SK-N-SH (cell line): ENCODE data around the gene SLC30A10.

Experiments
- CHD2 ChIP-seq: fragments of 150-350 bp; IDR thresholded peaks from 2 replicates; pipeline ENCODE4 v1.6.1; 2018; ENCODE audit warnings: low read length; ENCODE audit not compliant: partially characterized antibody
- EP300 ChIP-seq, 2 experiments: IDR thresholded peaks; 2 replicates each; pipeline versions ENCODE4 v1.4.0 to v1.6.1; 2012; ENCODE audit warnings: borderline replicate concordance in 1 of 2, low read depth in 1 of 2, low read length in 1 of 2
- EZH2phosphoT487 ChIP-seq: fragments of 200-600 bp; sonication (generic); IDR thresholded peaks from 2 replicates; pipeline ENCODE4 v1.6.1; 2017; ENCODE audit warnings: low read depth, mixed run types, mild to moderate bottlenecking, antibody characterized with exemption, moderate library complexity, borderline replicate concordance
- FOXM1 ChIP-seq: IDR thresholded peaks from 2 replicates; pipeline ENCODE4 v1.4.0; 2012; ENCODE audit warnings: low read depth, mild to moderate bottlenecking
- MXI1 ChIP-seq: IDR thresholded peaks from 2 replicates; pipeline ENCODE4 v1.6.1; 2012; ENCODE audit warnings: mild to moderate bottlenecking, low read depth, low read length, improper control_type of control experiment
- POLR2AphosphoS5 ChIP-seq: IDR thresholded peaks from 2 replicates; pipeline ENCODE4 v1.6.1; 2012; ENCODE audit warnings: low read depth, low read length
- SIN3A ChIP-seq: IDR thresholded peaks from 2 replicates; pipeline ENCODE4 v1.6.1; 2012; ENCODE audit warnings: low read depth, mild to moderate bottlenecking, low read length, moderate library complexity, borderline replicate concordance
- TAF1 ChIP-seq: IDR thresholded peaks from 2 replicates; pipeline ENCODE4 v1.6.1; 2012; ENCODE audit warnings: low read depth, mild to moderate bottlenecking, low read length, moderate library complexity, borderline replicate concordance
- TF ChIP-seq, protein P1 (sequence below): fragments of 200-600 bp; sonication (generic); IDR thresholded peaks from 2 replicates; pipeline ENCODE4 v1.6.1; 2017; ENCODE audit warnings: antibody characterized with exemption, mild to moderate bottlenecking, moderate library complexity
- TF ChIP-seq, protein P2 (sequence below): IDR thresholded peaks from 2 replicates; pipeline ENCODE4; 2012
- TF ChIP-seq, protein P3 (sequence below): IDR thresholded peaks from 2 replicates; pipeline ENCODE4 v1.6.1; 2012; ENCODE audit warnings: mild to moderate bottlenecking, low read depth, low read length, moderate library complexity

DNA sequence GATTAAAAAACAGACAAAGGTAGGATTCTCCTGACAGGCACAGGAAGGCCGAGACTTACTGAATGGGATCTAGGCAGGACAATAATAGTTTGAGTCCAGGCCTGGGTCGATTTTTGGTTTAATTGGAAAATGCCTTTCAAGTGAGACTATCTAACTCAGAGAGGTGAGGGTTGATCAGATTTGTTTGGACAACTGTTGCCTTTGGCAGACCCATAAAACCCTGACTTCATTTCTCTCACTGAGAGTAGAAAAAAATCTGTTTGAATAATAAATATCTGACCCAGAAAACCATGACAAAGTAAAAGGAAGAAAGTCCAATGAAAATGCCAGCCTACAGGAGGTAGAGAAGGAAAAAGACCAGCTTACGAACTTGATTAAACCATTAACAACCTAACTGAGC is 12.3 kb upstream of the SLC30A10 start:
- TF ChIP-seq, protein P1, sequence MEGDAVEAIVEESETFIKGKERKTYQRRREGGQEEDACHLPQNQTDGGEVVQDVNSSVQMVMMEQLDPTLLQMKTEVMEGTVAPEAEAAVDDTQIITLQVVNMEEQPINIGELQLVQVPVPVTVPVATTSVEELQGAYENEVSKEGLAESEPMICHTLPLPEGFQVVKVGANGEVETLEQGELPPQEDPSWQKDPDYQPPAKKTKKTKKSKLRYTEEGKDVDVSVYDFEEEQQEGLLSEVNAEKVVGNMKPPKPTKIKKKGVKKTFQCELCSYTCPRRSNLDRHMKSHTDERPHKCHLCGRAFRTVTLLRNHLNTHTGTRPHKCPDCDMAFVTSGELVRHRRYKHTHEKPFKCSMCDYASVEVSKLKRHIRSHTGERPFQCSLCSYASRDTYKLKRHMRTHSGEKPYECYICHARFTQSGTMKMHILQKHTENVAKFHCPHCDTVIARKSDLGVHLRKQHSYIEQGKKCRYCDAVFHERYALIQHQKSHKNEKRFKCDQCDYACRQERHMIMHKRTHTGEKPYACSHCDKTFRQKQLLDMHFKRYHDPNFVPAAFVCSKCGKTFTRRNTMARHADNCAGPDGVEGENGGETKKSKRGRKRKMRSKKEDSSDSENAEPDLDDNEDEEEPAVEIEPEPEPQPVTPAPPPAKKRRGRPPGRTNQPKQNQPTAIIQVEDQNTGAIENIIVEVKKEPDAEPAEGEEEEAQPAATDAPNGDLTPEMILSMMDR: no peak
- TF ChIP-seq POLR2AphosphoS5 (no peak), FOXM1 (no peak), CHD2 (no peak), TAF1 (no peak), SIN3A (no peak), EP300 (IDR thresholded peaks at IDR 0.05; ENCODE audit: borderline replicate concordance in 1 of 2, low read depth in 1 of 2, low read length in 1 of 2) (no peak), MXI1 (no peak), EZH2phosphoT487 (no peak)
- TF ChIP-seq, protein P2, sequence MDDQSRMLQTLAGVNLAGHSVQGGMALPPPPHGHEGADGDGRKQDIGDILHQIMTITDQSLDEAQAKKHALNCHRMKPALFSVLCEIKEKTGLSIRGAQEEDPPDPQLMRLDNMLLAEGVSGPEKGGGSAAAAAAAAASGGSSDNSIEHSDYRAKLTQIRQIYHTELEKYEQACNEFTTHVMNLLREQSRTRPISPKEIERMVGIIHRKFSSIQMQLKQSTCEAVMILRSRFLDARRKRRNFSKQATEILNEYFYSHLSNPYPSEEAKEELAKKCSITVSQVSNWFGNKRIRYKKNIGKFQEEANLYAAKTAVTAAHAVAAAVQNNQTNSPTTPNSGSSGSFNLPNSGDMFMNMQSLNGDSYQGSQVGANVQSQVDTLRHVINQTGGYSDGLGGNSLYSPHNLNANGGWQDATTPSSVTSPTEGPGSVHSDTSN: no peak
- TF ChIP-seq, protein P3, sequence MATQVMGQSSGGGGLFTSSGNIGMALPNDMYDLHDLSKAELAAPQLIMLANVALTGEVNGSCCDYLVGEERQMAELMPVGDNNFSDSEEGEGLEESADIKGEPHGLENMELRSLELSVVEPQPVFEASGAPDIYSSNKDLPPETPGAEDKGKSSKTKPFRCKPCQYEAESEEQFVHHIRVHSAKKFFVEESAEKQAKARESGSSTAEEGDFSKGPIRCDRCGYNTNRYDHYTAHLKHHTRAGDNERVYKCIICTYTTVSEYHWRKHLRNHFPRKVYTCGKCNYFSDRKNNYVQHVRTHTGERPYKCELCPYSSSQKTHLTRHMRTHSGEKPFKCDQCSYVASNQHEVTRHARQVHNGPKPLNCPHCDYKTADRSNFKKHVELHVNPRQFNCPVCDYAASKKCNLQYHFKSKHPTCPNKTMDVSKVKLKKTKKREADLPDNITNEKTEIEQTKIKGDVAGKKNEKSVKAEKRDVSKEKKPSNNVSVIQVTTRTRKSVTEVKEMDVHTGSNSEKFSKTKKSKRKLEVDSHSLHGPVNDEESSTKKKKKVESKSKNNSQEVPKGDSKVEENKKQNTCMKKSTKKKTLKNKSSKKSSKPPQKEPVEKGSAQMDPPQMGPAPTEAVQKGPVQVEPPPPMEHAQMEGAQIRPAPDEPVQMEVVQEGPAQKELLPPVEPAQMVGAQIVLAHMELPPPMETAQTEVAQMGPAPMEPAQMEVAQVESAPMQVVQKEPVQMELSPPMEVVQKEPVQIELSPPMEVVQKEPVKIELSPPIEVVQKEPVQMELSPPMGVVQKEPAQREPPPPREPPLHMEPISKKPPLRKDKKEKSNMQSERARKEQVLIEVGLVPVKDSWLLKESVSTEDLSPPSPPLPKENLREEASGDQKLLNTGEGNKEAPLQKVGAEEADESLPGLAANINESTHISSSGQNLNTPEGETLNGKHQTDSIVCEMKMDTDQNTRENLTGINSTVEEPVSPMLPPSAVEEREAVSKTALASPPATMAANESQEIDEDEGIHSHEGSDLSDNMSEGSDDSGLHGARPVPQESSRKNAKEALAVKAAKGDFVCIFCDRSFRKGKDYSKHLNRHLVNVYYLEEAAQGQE: no peak
